ENCODE results near the gene ENTPD2. TPM values are rescaled to one million over a fixed set of nuclear protein-coding genes. Genes with fewer than 3 reads are reported as not detected.

The ENTPD2 gene
- total and polyA plus RNA-seq, 4 donors, result 0.09 to 0.40 (median 0.21) TPM

DNA sequence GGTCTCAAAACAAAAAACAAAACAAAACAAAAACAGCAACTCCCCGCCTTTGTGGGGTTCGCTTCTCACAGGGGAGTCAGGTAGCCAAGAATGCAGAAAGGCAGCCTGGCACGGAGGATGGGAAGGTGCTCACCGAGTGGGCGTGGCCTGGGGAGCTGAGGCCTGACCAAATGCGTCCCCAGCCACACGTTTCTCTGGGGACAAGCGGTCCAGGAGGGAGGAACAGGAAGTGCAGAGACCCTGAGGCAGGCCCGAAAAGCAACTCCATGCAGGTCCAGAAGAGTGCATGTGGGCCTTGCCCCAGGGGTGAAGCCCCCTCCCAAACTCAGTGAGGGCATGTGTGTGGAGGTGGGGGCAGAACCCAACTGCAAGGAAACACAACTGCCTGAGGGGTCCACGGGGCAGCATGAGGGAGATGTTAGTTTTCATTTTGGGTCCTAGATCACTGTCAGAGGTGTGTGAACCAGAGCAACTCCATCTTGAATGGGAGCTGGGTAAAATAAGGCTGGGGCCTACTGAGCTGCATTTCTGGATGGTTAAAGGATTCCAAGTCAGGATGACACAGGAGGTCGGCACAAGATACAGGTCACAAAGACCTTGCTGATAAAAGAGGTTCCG, 20.9 kb upstream of the ENTPD2 start (continued):
- TF ChIP-seq, protein P1, sequence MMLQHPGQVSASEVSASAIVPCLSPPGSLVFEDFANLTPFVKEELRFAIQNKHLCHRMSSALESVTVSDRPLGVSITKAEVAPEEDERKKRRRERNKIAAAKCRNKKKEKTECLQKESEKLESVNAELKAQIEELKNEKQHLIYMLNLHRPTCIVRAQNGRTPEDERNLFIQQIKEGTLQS (IDR thresholded peaks at IDR 0.05), result no peak
- TF ChIP-seq NR2F2 (IDR thresholded peaks at IDR 0.05), result no peak
- no peak for TF ChIP-seq HNF4A (conservative IDR thresholded peaks at IDR 0.05)
- no peak for TF ChIP-seq SP1 (IDR thresholded peaks at IDR 0.05)

DNA sequence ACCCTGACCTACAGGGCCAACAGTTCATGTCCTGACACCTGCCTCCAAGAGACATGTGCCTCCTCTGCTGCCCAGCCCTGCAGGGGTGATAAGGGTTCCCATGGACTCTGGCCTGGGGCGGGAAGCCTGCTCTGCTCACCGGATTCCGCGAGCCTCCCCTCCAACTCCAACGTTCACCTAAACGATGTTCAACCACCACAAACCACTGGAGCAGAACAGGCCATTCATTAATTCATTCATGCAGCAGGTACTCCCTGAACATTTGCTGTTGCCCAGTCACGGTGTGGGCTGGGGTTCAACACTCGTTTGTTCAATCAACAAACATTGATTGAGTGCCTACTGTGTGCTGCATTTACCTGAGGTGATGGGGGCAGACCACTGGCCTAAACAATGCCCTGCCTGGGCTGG, 20.1 kb upstream of the ENTPD2 start:
- DNase-seq (ENCODE audit: low spot score), result no peak
- no peaks in the 10 kb centered on the region for H3K9me3 ChIP-seq (ENCODE audit: control insufficient read depth in 4 of 4, low read length in 3 of 4)
- no peaks in the 10 kb centered on the region for H3K36me3 ChIP-seq (ENCODE audit: control insufficient read depth in 4 of 4, insufficient read depth in 3 of 4, low read depth in 1 of 4, low read length in 3 of 4)
- WGBS, result 60% methylated on average over 8 of the region's 8 CpGs
- H3K27me3 ChIP-seq (ENCODE audit: control insufficient read depth in 4 of 4, insufficient read depth in 4 of 4, low read length in 3 of 4), result peaks cover 0 to 5% (median 1%) of the 10 kb centered on the region in 4 donors
- TF ChIP-seq TAF1 (conservative IDR thresholded peaks at IDR 0.05) (no peak), FOXA2 (IDR thresholded peaks at IDR 0.05) (no peak), RAD21 (IDR thresholded peaks at IDR 0.05) (no peak), HNF4A (conservative IDR thresholded peaks at IDR 0.05) (no peak), SP1 (IDR thresholded peaks at IDR 0.05) (no peak), HNF4G (IDR thresholded peaks at IDR 0.05) (no peak), GABPA (IDR thresholded peaks at IDR 0.05 in 1 of 2, conservative IDR thresholded peaks at IDR 0.05 in 1 of 2) (no peak), RXRA (IDR thresholded peaks at IDR 0.05) (no peak), EGR1 (IDR thresholded peaks at IDR 0.05; ENCODE audit: low read depth in 2 of 2) (no peak), YY1 (IDR thresholded peaks at IDR 0.05) (no peak)
- TF ChIP-seq, protein P1 (IDR thresholded peaks at IDR 0.05), result no peak
- TF ChIP-seq, protein P2, sequence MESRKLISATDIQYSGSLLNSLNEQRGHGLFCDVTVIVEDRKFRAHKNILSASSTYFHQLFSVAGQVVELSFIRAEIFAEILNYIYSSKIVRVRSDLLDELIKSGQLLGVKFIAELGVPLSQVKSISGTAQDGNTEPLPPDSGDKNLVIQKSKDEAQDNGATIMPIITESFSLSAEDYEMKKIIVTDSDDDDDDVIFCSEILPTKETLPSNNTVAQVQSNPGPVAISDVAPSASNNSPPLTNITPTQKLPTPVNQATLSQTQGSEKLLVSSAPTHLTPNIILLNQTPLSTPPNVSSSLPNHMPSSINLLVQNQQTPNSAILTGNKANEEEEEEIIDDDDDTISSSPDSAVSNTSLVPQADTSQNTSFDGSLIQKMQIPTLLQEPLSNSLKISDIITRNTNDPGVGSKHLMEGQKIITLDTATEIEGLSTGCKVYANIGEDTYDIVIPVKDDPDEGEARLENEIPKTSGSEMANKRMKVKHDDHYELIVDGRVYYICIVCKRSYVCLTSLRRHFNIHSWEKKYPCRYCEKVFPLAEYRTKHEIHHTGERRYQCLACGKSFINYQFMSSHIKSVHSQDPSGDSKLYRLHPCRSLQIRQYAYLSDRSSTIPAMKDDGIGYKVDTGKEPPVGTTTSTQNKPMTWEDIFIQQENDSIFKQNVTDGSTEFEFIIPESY (IDR thresholded peaks at IDR 0.05), result no peak
- TF ChIP-seq, protein P3, sequence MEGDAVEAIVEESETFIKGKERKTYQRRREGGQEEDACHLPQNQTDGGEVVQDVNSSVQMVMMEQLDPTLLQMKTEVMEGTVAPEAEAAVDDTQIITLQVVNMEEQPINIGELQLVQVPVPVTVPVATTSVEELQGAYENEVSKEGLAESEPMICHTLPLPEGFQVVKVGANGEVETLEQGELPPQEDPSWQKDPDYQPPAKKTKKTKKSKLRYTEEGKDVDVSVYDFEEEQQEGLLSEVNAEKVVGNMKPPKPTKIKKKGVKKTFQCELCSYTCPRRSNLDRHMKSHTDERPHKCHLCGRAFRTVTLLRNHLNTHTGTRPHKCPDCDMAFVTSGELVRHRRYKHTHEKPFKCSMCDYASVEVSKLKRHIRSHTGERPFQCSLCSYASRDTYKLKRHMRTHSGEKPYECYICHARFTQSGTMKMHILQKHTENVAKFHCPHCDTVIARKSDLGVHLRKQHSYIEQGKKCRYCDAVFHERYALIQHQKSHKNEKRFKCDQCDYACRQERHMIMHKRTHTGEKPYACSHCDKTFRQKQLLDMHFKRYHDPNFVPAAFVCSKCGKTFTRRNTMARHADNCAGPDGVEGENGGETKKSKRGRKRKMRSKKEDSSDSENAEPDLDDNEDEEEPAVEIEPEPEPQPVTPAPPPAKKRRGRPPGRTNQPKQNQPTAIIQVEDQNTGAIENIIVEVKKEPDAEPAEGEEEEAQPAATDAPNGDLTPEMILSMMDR (IDR thresholded peaks at IDR 0.05; ENCODE audit: low read depth, low read length, missing input control), result no peak
- H3K9ac ChIP-seq (ENCODE audit: low read depth in 1 of 2, low read length in 2 of 2), result no peak overlapping the region
- peaks cover 5 to 24% (median 17%) of the 10 kb centered on the region in 4 donors for H3K4me1 ChIP-seq (ENCODE audit: control insufficient read depth in 4 of 4, insufficient read depth in 4 of 4, low read length in 3 of 4)
- H3K27ac ChIP-seq (ENCODE audit: low read depth in 1 of 2, low read length in 2 of 2), result no peak overlapping the region
- H3K4me3 ChIP-seq (ENCODE audit: low read depth in 1 of 3, low read length in 3 of 3), result no peak overlapping the region

DNA sequence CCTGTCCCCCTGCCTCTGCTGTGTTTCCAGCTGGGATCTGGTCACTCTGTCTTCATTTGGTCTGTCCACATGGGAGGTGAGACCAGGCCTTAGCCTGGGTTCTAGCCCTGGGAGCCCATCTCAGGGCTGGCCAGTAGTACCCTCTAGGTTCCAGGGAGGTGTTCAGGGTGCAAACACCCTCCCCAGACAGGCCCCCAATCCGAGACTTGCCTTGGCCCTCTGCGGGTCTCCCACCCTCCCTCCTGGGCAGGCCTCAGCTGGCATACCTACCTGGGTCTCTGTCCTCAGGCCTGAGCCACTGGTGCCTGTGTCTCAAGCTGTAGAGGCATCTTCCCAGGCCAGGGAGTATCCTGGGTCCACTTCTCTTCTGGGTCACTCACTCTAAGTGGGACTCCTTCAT, 17.4 kb upstream of the ENTPD2 start:
- Histone ChIP-seq H3K9ac (ENCODE audit: low read depth in 1 of 2, low read length in 2 of 2) (no peak overlapping the region), H3K27ac (ENCODE audit: low read depth in 1 of 2, low read length in 2 of 2) (no peak overlapping the region), H3K36me3 (ENCODE audit: control insufficient read depth in 4 of 4, insufficient read depth in 3 of 4, low read depth in 1 of 4, low read length in 3 of 4) (no peaks in the 10 kb centered on the region), H3K4me1 (ENCODE audit: control insufficient read depth in 4 of 4, insufficient read depth in 4 of 4, low read length in 3 of 4) (peaks cover 4 to 12% (median 5%) of the 10 kb centered on the region in 4 donors), H3K27me3 (ENCODE audit: control insufficient read depth in 4 of 4, insufficient read depth in 4 of 4, low read length in 3 of 4) (peaks cover 0 to 9% (median 1%) of the 10 kb centered on the region in 4 donors), H3K9me3 (ENCODE audit: control insufficient read depth in 4 of 4, low read length in 3 of 4) (no peaks in the 10 kb centered on the region), H3K4me3 (ENCODE audit: low read depth in 1 of 3, low read length in 3 of 3) (no peak overlapping the region)
- DNase-seq (ENCODE audit: low spot score), result no peak
- TF ChIP-seq TAF1 (conservative IDR thresholded peaks at IDR 0.05) (no peak), RXRA (IDR thresholded peaks at IDR 0.05) (no peak), HNF4A (conservative IDR thresholded peaks at IDR 0.05) (no peak), SP1 (IDR thresholded peaks at IDR 0.05) (no peak), FOXA1 (IDR thresholded peaks at IDR 0.05) (no peak), NR2F2 (IDR thresholded peaks at IDR 0.05) (no peak), FOXA2 (IDR thresholded peaks at IDR 0.05) (no peak), GABPA (IDR thresholded peaks at IDR 0.05 in 1 of 2, conservative IDR thresholded peaks at IDR 0.05 in 1 of 2) (no peak), HNF4G (IDR thresholded peaks at IDR 0.05) (no peak), YY1 (IDR thresholded peaks at IDR 0.05) (no peak)
- TF ChIP-seq, protein P1 (IDR thresholded peaks at IDR 0.05), result no peak
- 78% methylated on average over 2 of the region's 2 CpGs for WGBS
